Measurements from ENCODE around the gene GPAT3. TPM values are rescaled to one million over a fixed set of nuclear protein-coding genes. Genes with fewer than 3 reads are reported as not detected.
"Not testable (repeated sequence)": the region's sequence is repeated elsewhere in the genome, so short reads cannot be mapped to it uniquely, and the experiment has no call there.

The GPAT3 gene
- total RNA-seq, 1 experiment from 2014 or later = 34.2 TPM

GRCh38 chr4:83618991-83619645, 83.2 kb downstream of the GPAT3 start:
- H3K27me3 ChIP-seq (ENCODE audit: low read length) = no peaks in the 10 kb centered on the region
- peak overlapping the region; percentile 32 for H3K9ac ChIP-seq (ENCODE audit: low read length)
- peaks cover 4% of the 10 kb centered on the region for H3F3A ChIP-seq (ENCODE audit: low read length, unreplicated experiment)
- DNase-seq (peak; percentile 80), ATAC-seq (peak; percentile 96)
- H4K20me1 ChIP-seq (ENCODE audit: low read length) = no peaks in the 10 kb centered on the region
- peaks cover 23% of the 10 kb centered on the region for H3K4me1 ChIP-seq (ENCODE audit: insufficient read depth, low read length)
- no peak overlapping the region for H3K4me3 ChIP-seq (ENCODE audit: low read length)
- no peaks in the 10 kb centered on the region for H3K79me2 ChIP-seq (ENCODE audit: low read length)
- H3K27ac ChIP-seq (ENCODE audit: low read length) = peak overlapping the region; percentile 77
- intact Hi-C loops (cut with micrococcal nuclease) = loop anchor here (5.0 kb wide), 1 partner anchor 82 kb away; the partner anchor contains the start of gene GPAT3
- TF ChIP-seq CTCF (conservative IDR thresholded peaks at IDR 0.05; ENCODE audit: low read depth, low read length) (no peak), EZH2phosphoT487 (IDR thresholded peaks at IDR 0.05; ENCODE audit: borderline replicate concordance, low read length) (no peak), EZH2 (IDR thresholded peaks at IDR 0.05; ENCODE audit: low read length, unreplicated experiment) (no peak)
- POLR2A ChIA-PET (ENCODE audit: unreplicated experiment) = interaction anchor here (0.6 kb wide), 1 partner anchor 270 kb away, joined by 3 read pairs; no protein-coding TSS in a partner anchor
- peaks cover 2% of the 10 kb centered on the region for H3K9me3 ChIP-seq (ENCODE audit: low read length)
- no TSS peak for BruUV-seq (replicated peaks)
- H3K9me2 ChIP-seq (replicated peaks; ENCODE audit: low read length) = no peaks in the 10 kb centered on the region
- H3K36me3 ChIP-seq (ENCODE audit: low read depth, low read length) = no peaks in the 10 kb centered on the region
- H3K4me2 ChIP-seq (ENCODE audit: low read length) = peak overlapping the region; percentile 67
- CTCF ChIA-PET = no interaction called here
- H2AFZ ChIP-seq (ENCODE audit: low read length) = no peak overlapping the region

DNA sequence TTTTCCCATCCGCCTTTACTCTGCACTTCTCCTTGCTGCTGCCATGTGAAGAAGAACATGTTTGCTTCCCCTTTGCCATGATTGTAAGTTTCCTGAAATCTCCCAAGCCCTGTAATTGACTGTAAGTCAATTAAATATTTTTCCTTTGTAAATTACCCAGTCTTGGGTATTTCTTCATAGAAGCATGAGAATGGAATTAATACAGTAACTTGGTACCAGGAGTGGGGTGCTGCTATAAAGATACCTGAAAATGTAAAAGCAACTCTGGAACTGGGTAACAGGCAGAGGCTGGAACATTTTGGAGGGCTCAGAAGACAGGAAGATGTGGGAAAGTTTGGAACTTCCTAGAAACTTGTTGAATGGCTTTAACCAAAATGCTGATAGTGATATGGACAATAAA, 86.2 kb downstream of the GPAT3 start:
- H3K79me2 ChIP-seq (ENCODE audit: low read length); H3K36me3 ChIP-seq (ENCODE audit: low read depth, low read length); H3K27me3 ChIP-seq (ENCODE audit: low read length); H3K4me3 ChIP-seq (ENCODE audit: low read length); DNase-seq; ATAC-seq; H2AFZ ChIP-seq (ENCODE audit: low read length); CTCF ChIA-PET; H3K9me3 ChIP-seq (ENCODE audit: low read length); POLR2A ChIA-PET (ENCODE audit: unreplicated experiment); BruUV-seq (replicated peaks); intact Hi-C loops (cut with micrococcal nuclease); H3K4me2 ChIP-seq (ENCODE audit: low read length); H3K9ac ChIP-seq (ENCODE audit: low read length); H3F3A ChIP-seq (ENCODE audit: low read length, unreplicated experiment); H3K27ac ChIP-seq (ENCODE audit: low read length); H3K9me2 ChIP-seq (replicated peaks; ENCODE audit: low read length); H4K20me1 ChIP-seq (ENCODE audit: low read length): not testable (repeated sequence)
- H3K4me1 ChIP-seq (ENCODE audit: insufficient read depth, low read length) = peaks cover 23% of the 10 kb centered on the region

- H3K36me3 ChIP-seq (ENCODE audit: low read depth, low read length) = no peaks in the 10 kb centered on the region
- DNase-seq (no peak), ATAC-seq (no peak)
- ChIA-PET CTCF (no interaction called here), POLR2A (ENCODE audit: unreplicated experiment) (interaction anchor here (0.7 kb wide), 1 partner anchor 27 kb away, joined by 3 read pairs; no protein-coding TSS in a partner anchor)
- no peak overlapping the region for H3K27ac ChIP-seq (ENCODE audit: low read length)
- no TSS peak for BruUV-seq (replicated peaks)
- H3F3A ChIP-seq (ENCODE audit: low read length, unreplicated experiment) = no peaks in the 10 kb centered on the region
- TF ChIP-seq CTCF (conservative IDR thresholded peaks at IDR 0.05; ENCODE audit: low read depth, low read length) (no peak), EZH2phosphoT487 (IDR thresholded peaks at IDR 0.05; ENCODE audit: borderline replicate concordance, low read length) (no peak), EZH2 (IDR thresholded peaks at IDR 0.05; ENCODE audit: low read length, unreplicated experiment) (no peak)
- H3K27me3 ChIP-seq (ENCODE audit: low read length) = no peaks in the 10 kb centered on the region
- no peak overlapping the region for H3K4me2 ChIP-seq (ENCODE audit: low read length)
- H3K79me2 ChIP-seq (ENCODE audit: low read length) = no peaks in the 10 kb centered on the region
- no peak overlapping the region for H2AFZ ChIP-seq (ENCODE audit: low read length)
- H3K9ac ChIP-seq (ENCODE audit: low read length) = no peak overlapping the region
- H3K4me3 ChIP-seq (ENCODE audit: low read length) = no peak overlapping the region
- intact Hi-C loops (cut with micrococcal nuclease) = no loop called here
- no peaks in the 10 kb centered on the region for H4K20me1 ChIP-seq (ENCODE audit: low read length)
- H3K4me1 ChIP-seq (ENCODE audit: insufficient read depth, low read length) = peaks cover 7% of the 10 kb centered on the region; the same call in 1 of the 2 replicates
- H3K9me3 ChIP-seq (ENCODE audit: low read length) = no peaks in the 10 kb centered on the region; the same call in 1 of the 2 replicates
- H3K9me2 ChIP-seq (replicated peaks; ENCODE audit: low read length) = no peaks in the 10 kb centered on the region
Observed at GRCh38 chr4:83625821-83626220, 89.9 kb downstream of the GPAT3 start.

All from PC-3 (cell line).